Upper lobe of right lung (tissue), 1 donor: ENCODE measurements around the gene CMTR1. TPM values are rescaled to one million over a fixed set of nuclear protein-coding genes. Genes with fewer than 3 reads are reported as not detected.

Source experiments
- ATAC-seq: fragments of 200-7000 bp; cut with Tn5 transposase; one replicate; pipeline ENCODE4 v1.9.1; 2020; ENCODE audit warnings: mild to moderate bottlenecking, moderate library complexity
- DNase-seq: peaks from one replicate; pipeline ENCODE4 v3.0.0-alpha.2; 2020
- H3K27ac ChIP-seq: fragments of 200-600 bp; one replicate; pipeline ENCODE4 v1.8.0; 2022
- H3K27me3 ChIP-seq: fragments of 200-600 bp; one replicate; pipeline ENCODE4 v1.8.0; 2022; ENCODE audit warnings: mild to moderate bottlenecking
- H3K36me3 ChIP-seq: fragments of 200-600 bp; one replicate; pipeline ENCODE4 v1.8.0; 2022
- H3K4me1 ChIP-seq: fragments of 200-600 bp; one replicate; pipeline ENCODE4 v1.8.0; 2022
- H3K4me3 ChIP-seq: fragments of 200-600 bp; one replicate; pipeline ENCODE4 v1.8.0; 2022; ENCODE audit warnings: mild to moderate bottlenecking
- H3K9me3 ChIP-seq: fragments of 200-600 bp; one replicate; pipeline ENCODE4 v1.8.0; 2022
- CTCF ChIP-seq: fragments of 200-600 bp; IDR thresholded peaks from one replicate; pipeline ENCODE4 v1.8.0; 2022; ENCODE audit warnings: antibody characterized with exemption
- intact Hi-C: fragments of 100-400 bp; cut with DNase I; formaldehyde crosslinking; loops from one replicate; pipeline ENCODE4 v1.11.0; 2022
- total RNA-seq: library from RNA; stranded (reverse); fragmentation: NEBNext Ultra II Directional; extraction: Animal tissue kit (Norgen Biotek cat#: 25700); gene quantifications from one replicate; pipeline ENCODE4 v1.2.1, GENCODE V29; 2021
- donor health status: DM: no; HTN: yes; CAD: no; lungs with severe emphysema.

The CMTR1 gene
- total RNA-seq, 1 donor from 2014 or later: 42.2 TPM

GRCh38 chr6:37459981-37460800, 27.2 kb downstream of the CMTR1 start:
- intact Hi-C loops: no loop called here
- H3K27me3 ChIP-seq: no peaks in the 10 kb centered on the region
- H3K36me3 ChIP-seq: peaks cover 79% of the 10 kb centered on the region
- ATAC-seq (no peak), DNase-seq (no peak)
- no peak overlapping the region for H3K27ac ChIP-seq
- H3K9me3 ChIP-seq: no peaks in the 10 kb centered on the region
- H3K4me3 ChIP-seq: no peak overlapping the region
- H3K4me1 ChIP-seq: no peaks in the 10 kb centered on the region
- no peak for TF ChIP-seq CTCF

GRCh38 chr6:37460805-37461204, 27.8 kb downstream of the CMTR1 start:
- TF ChIP-seq CTCF: no peak
- Histone ChIP-seq H3K4me1 (no peaks in the 10 kb centered on the region), H3K9me3 (no peaks in the 10 kb centered on the region), H3K27me3 (no peaks in the 10 kb centered on the region), H3K36me3 (peaks cover 74% of the 10 kb centered on the region), H3K27ac (no peak overlapping the region), H3K4me3 (no peak overlapping the region)
- intact Hi-C loops: no loop called here
- ATAC-seq (no peak), DNase-seq (no peak)

- Histone ChIP-seq H3K27me3 (no peaks in the 10 kb centered on the region), H3K27ac (no peak overlapping the region), H3K4me3 (no peak overlapping the region), H3K9me3 (no peaks in the 10 kb centered on the region), H3K4me1 (no peaks in the 10 kb centered on the region), H3K36me3 (peaks cover 60% of the 10 kb centered on the region)
- ATAC-seq (no peak), DNase-seq (no peak)
- no peak for TF ChIP-seq CTCF
- intact Hi-C loops: no loop called here
Observed at GRCh38 chr6:37463110-37463509, 30.1 kb downstream of the CMTR1 start.

- Histone ChIP-seq H3K27ac (no peak overlapping the region), H3K9me3 (no peaks in the 10 kb centered on the region), H3K27me3 (no peaks in the 10 kb centered on the region), H3K36me3 (peaks cover 39% of the 10 kb centered on the region), H3K4me1 (no peaks in the 10 kb centered on the region), H3K4me3 (no peak overlapping the region)
- no peak for ATAC-seq
- no peak for TF ChIP-seq CTCF
- DNase-seq: no peak
- intact Hi-C loops: no loop called here
Observed at GRCh38 chr6:37467718-37468117, 34.7 kb downstream of the CMTR1 start.

GRCh38 chr6:37473364-37474095, 40.5 kb downstream of the CMTR1 start:
- Histone ChIP-seq H3K4me1 (no peaks in the 10 kb centered on the region), H3K9me3 (no peaks in the 10 kb centered on the region), H3K27me3 (no peaks in the 10 kb centered on the region), H3K4me3 (no peak overlapping the region), H3K27ac (no peak overlapping the region), H3K36me3 (peaks cover 76% of the 10 kb centered on the region)
- intact Hi-C loops: no loop called here
- no peak for ATAC-seq
- DNase-seq: no peak
- TF ChIP-seq CTCF: no peak
